ENCODE data around the gene FMO2.

FMO2 gene, protein sequence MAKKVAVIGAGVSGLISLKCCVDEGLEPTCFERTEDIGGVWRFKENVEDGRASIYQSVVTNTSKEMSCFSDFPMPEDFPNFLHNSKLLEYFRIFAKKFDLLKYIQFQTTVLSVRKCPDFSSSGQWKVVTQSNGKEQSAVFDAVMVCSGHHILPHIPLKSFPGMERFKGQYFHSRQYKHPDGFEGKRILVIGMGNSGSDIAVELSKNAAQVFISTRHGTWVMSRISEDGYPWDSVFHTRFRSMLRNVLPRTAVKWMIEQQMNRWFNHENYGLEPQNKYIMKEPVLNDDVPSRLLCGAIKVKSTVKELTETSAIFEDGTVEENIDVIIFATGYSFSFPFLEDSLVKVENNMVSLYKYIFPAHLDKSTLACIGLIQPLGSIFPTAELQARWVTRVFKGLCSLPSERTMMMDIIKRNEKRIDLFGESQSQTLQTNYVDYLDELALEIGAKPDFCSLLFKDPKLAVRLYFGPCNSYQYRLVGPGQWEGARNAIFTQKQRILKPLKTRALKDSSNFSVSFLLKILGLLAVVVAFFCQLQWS

DNA sequence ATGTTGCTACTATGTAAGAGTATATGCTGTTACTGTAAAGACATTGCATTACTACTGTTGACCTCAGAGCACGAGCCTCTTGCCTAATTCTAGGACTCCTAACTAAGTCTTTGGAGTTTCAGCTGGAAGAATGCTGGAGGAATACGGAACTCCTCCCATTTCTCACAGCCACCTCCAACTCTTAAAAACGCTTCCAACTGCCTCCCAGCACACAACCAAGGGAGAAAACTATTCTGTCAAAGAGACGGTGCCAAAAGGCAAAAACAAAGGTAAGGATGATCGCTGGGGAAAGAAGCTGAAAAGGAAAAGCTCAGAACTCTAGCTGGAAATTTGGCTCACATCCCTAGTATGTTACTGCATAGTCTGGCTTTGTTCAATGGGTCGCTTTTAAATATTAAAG, at the start of gene FMO2:
TSS of gene FMO2 (plus strand) at position 210 of the 400 bp plus-strand sequence. CDS start 414 bp downstream, outside the sequence.
- DNase-seq, result no peak

DNA sequence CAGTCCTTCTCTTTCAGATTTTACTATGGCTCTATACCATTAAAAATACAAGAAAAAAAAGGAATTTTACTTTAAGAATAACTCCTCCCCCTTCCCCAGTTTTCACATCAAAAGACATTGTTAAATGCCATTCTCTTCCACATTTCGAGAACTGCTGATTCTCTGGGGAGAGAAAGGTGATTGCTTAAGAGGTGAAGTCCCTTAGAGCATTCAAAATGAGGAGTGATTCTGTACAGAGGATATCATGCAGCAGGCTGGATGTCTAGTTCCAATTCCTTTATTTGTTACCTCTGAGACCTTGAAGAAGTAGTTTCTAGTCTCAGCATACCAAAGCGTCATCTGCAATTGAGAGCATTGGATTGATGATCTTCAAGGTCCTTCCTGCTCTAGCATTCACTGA, 47.5 kb upstream of the FMO2 start:
- no peak for DNase-seq

DNA sequence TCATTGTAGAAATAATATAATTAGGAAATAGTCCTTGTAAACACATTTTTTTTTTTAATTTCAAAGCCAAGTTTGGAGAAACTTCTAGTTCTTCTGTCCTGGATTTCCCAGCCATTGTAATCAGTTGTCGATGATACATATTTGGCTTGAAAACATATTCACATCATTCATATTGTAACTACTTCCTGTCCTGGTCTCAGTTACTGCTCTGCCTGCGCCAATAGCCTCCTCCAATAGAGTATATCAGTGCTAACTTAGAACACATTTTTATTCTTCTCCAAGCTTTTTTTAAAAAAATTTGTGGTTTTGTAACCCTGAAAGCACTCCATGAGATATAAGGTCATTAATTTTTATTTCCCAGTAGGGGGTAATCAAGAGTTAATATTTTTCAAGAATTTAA, 46.1 kb upstream of the FMO2 start:
- no peak for DNase-seq

DNA sequence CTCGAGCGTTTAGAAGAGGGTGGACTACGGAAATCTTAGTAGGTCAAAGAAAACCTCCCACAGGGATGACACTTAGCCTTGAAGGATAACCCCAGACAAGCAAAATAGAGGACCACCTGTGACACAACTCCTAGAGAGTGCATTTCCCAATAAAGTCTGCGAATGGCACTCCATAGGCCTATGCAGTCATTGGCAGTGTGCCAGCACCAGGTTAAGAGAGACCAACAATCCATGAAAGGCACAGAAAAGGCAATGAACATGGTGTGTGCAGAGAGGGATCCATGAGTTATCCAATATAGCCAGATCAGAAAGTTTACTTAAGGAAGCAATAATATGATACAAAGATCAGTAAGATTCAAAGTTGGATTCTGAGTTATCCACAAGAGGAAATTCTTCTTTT, 45.2 kb upstream of the FMO2 start:
- no peak for DNase-seq

DNA sequence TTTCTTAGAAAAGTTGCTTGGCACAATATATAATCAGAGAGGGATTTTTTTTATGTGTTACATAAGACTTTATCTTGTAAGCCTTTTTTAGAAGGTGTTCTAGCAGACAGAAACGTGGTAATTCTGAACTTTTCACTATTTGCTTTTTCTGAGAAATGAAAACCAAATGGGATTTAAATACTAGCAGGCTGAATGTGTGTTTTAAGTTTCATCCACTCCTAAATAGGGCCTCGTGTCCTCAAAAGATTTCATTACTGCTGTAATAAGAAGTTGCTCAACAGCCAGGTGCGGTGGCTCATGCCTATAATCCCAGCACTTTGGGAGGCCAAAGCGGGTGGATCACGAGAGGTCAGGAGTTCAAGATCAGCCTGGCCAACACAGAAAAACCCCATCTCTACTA, 44.7 kb upstream of the FMO2 start:
- no peak for DNase-seq

DNA sequence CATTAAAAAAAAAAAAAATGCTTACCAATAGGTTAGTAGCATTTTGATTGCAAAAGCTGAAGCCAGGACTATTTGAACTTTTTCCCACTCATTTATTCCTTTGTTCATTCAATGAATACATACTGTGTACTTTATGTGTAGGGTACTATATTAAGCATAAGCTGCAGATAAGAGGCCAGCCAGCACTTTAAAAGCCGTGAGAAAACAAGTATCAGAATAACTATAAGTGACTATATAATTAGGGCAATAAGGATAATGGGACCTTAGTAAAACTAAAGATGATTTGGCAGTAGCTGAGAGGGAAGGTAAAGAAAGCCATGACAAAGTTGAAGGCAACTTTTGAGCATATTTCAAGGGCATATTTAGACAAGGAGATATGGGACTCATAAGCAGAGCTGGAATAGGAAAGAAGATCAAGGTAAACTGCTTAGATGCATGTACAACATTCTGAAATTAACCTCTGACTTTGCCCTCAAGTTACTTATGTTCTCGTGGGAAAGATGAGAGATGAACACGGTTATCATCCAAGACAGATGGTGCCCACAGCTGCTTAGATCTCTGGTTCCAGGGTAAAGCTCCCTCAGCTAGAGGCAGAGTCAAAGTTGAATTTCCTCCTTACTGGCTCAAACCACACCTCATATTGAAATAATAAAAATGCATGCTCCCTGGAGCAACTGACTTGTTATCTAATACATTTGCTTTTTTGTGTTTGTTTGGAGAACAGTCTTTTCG, 44.0 kb upstream of the FMO2 start:
- DNase-seq, result no peak

DNA sequence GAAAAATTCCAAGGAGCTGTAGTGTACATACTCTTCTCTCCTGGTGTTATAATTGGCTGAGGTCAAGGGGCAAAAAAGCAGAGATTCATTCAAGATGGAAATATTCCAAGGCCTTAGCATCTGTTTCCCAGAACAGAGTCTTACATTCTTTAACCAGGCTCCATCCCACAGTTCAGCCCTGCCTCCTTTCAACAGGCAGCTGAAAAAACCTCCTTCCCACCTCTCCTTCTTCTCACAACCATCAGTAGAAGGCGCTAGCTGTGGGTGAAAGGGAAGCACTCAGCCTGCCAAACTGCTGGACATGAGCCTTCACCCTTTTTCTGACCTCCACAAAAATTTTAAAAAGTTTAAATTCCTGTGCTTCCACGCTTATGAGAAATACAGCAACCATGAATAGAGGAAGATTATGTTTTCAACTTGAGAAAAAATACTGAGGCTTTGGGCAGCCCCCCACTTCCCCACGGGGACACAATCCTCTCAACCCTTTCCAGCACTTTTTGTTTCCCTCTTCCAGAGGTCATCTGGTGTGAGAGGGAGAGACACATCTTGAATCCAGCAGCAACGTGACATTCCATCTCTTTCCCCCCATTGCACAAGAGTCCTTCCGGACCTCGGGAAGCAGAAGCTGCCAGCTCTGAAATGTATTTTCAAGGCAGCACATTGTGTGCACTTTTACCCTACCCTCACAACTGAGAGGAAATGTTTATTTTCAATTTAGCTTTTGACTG, 43.2 kb upstream of the FMO2 start:
- DNase-seq, result no peak

DNA sequence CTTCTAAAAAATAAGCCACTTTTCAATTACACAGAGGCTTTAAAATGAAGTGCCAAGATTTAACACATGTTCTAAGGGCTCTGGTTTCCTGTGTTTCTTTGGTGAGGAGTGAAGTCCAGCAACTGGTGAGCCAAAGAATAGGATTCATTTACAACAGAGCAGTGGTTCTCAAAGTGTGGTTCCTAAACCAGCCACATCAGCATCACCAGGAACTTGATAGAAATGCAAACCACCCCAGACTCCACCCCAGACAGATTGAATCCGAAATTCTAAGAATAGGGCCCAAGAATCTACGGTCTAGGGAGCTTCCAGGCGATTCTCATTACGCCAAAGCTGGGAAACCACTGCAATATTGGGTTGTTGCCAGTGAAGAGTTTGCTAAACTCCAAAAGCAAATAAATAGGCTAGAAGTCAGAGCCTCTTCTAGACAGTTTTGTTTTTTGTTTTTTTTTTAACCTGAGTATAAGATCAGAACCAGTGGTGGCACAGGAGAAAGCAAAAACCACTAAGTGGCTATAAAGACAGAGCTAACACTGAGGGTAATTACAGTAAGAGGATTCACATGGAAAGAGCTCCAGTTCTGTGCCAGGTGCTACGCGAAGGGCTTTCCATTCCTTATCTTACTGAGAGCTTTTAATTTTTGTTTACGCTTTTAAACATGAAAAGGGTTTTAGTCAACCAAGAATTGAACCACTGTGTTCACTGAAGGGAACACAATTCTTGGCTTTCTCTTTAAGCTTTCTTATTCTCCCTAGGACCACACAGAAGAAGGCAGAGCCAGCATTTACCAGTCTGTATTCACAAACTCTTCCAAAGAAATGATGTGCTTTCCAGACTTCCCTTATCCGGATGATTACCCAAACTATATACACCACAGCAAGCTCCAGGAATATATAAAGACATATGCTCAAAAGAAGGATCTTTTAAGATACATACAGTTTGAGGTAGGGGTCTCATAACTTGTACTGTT, 42.4 kb upstream of the FMO2 start:
- DNase-seq, result no peak

DNA sequence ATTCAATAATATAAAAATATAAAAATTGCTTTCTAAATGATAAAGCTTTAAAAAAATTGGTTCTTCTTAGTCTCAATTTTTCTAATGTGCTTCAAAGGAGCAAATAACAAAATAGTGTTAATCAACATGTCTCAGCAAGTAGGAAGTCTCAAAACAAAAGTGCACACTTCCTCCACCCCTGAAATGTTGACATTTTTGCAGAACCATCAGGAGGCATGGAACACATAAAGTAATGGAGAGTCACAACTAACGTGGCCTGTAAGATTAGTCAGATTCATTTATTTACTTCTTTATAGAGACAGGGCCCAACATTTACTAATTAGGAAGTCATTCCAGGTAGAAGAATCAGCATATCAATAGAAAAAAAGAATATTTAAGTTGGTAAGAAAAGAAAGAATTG, 34.9 kb upstream of the FMO2 start:
- DNase-seq, result no peak

DNA sequence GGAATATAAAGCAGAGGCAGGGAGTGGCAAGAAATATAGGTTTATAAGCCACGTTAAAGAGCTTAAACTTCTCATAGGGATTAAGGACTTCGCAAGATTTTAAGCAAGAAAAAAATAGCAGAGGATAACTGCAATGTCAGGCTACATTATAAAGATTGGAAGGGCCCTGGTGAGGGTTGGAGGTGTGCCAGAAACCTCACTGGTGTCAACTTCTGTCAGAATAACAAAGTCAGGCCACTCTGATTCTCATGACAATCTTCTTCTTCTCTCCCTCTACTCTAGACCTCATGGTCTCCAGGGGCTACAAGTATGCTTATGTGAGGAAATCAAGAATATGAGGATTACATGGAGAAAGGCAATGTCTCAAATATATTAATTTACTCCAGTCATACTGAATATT, 32.6 kb upstream of the FMO2 start:
- DNase-seq, result no peak

DNA sequence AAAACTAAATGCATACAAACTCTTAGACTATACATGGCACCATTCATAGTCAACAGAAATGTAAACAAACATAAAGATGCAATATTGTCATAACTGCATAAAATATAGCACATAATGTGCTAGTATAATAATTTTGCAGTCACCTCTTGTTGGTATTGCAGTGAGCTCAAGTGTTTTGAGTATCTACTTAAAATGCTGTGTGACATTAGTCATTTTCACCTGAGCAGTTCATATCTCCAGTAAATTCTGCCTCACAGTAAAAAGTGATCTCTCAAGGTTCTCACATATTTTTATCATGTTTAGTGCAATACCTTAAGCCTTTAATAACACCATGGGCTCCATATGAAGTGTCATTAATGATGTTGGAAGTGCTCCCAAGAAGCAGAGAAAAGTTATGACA, 29.6 kb upstream of the FMO2 start:
- no peak for DNase-seq

DNA sequence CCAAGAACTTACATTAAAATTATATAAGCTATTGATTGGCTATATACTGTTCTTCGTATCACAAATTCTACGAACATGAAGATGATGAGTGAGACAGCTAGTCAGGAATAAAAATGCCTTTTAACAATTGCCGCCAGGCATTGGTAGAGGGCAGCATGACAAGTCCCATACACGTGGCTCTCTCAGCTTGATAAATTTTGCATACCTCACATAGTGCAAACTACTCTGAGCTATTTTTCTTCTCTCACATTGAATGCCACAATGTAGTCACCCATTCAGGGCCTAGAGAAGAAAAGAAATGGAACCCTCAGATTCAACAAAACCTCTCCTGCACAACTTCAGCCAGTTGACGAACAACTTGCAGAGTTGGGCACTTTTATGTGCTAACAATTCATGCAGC, 27.0 kb upstream of the FMO2 start:
- no peak for DNase-seq

DNA sequence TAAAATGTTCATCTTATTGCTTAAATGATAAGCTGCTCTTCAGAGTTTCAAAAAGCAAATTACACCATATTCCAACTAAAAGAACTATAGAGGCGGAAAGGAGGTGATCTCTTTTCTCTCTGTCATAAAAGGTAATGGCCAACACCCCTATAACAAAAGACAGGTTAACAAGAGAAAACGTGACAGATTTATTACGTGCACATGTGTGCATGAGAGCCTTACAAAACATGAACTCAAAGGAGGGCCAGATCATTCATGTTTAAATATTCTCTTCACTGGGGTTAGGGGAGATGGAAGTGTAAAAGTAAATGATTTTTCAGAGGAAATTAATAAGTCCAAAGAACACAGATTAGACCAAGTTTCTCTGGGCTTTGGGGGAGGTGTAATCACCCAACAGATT, 26.5 kb upstream of the FMO2 start:
- DNase-seq, result no peak

DNA sequence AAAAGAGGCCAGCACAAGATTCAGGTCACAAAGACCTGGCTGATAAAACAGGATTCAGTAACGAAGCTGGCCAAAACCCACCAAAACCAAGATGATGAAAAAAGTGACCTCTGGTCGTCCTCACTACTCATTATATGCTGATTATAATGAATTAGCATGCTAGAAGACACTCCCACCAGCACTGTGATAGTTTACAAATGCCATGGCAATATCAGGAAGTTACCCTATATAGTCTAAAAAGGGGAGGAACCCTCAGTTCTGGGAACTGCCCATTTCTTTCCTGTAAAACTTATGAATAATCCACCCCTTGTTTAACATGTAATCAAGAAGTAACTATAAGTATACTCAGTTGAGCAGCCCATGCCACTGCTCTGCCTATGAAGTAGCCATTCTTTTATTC, 26.0 kb upstream of the FMO2 start:
- DNase-seq, result no peak

DNA sequence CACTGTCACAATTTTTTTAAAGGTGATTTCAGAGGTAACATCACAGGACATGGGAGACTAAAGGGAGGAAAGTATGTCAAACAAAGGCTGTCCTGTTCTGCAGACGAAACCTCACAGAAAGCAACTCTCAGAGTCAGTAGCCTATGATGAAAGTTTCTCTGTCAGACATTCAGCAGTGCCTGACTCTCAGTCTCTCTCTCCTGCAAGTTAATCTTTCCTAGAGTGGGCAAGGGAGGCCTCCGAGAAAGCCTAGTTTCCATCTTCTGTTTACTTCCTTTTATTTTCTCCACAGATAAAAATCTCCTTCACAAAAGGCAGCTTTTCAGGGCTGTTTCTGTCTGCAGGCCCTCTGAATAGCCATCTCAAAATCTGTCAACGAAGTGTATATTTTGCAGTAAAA, 24.9 kb upstream of the FMO2 start:
- DNase-seq, result no peak

DNA sequence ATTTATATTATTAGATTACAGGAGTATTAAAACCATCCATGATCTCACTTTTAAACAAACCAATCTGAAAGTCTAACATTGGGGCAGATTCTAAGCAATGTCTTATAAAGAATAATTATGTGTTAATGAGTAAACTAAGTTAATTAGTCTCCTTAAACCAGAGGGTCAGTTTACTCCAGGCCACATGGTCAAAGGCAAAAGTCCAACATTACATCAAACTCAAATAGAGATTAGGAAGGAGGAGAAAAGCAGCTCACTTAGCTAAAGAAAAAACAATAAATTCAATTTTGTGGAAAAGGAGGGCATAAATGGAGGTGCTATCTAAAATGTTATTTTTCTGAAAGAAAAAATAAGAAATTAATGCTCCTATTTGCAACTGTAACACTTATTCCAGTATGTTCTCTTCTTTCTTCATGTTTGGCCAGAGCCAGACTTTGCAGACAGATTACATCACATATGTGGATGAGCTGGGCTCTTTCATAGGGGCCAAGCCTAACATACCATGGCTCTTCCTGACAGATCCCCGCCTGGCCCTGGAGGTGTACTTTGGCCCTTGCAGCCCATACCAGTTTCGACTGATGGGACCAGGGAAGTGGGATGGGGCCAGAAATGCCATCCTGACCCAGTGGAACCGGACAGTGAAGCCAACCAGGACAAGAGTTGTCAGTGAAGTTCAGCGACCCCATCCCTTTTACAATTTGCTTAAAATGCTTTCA, 24.3 kb upstream of the FMO2 start:
- no peak for DNase-seq

DNA sequence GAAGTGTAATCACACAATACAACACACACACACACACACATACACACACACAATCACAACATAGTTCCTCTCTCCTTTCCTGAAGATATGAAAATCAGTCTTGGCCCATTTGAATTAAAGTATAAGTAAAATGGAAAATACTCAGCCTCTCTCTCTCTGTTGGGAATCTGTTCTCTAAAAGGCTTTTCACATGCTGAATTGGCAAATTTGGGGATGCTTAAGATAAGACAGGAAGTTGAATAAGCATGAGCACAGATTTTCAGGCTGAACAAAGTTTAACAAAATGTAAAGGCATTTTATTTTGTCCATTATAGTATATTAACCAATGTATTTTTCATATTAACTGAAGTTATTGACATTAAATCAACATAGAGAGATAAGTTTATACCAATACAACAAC, 23.7 kb upstream of the FMO2 start:
- DNase-seq, result no peak

DNA sequence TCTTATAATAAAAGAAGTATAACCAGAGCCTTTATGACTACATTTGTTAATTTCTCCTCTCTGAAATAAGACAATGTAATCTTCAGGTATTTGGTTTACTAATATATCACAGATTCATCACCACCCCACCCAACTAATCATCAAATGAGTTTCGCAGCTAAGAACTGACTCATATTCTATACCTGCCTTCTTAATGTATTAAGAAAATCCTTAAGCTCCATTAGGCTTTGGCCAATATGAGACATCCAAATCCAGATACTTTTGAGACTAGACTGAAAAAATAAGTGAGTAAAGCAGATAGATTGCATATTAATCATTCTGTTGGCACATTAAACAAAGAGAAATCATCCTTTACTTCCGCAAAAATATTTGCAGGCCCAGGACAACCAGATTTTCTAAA, 18.7 kb upstream of the FMO2 start:
- no peak for DNase-seq

DNA sequence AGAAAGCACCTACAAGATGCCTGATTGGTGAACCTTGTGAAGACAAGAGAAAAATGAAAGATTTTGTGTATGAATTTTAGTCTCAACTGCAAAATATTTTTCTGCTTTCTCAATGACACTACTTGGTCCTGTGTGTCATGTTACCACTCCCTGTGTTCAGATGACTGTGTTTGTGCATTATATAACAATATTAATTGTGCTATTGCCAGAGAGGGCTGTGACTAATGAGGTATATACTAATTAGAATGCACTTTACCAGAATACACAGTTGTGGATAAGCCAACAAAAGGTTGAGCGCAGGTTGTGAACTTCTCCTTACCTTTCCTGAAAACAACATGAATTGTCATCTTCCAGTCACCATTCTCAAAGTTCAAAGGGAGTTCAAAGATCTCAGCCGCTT, 17.3 kb upstream of the FMO2 start:
- DNase-seq, result no peak

DNA sequence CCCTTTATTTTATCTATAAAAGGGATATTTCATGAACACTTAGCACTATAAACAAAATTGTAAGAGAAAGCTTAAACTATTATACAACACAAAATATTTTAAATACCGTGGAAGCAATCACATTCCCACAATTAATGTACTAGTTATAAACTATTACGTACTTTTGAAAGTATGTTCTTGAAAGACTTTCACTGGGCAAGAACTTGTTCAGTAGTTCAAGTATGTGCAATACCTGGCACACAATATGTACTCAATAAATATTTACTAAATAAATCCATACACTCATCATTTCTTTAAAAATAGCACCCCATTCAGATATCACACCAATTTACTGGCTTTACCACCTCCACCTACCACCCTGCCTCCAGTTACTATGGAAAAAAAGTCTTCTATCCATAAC, 12.6 kb upstream of the FMO2 start:
- no peak for DNase-seq

DNA sequence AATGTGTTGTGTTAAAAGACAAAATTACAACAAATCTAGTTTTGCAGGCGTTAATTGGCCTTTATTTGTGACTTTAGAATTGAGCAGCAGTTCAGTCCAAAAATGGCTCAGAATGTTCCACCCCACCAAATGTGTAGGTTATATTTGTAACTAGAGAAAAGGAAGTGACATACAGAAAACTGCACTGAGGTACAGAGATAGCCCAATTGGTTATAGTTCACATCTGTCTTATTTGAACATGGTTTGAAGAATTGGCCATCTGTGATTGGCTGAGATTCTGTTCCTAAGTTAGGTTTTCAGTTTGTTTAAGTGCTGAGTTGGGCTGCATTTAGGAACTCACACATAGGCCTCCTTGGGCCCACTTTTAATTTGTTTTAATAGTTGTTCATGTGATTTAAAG, 12.0 kb upstream of the FMO2 start:
- no peak for DNase-seq

All from CD4-positive, alpha-beta T cell treated with Interleukin-12 subunit alpha and Interleukin-12 subunit beta, for 1 hour (primary cell).